Forelimb muscle (tissue), 1 donor: ENCODE measurements around the gene DNAH3. TPM values are rescaled to one million over a fixed set of nuclear protein-coding genes. Genes with fewer than 3 reads are reported as not detected.

Source experiments
- DNase-seq: peaks from one replicate; pipeline ENCODE4 v3.0.0-alpha.2; 2013; ENCODE audit warnings: low read depth
- polyA plus RNA-seq: library from polyadenylated mRNA; unstranded; fragments of 120-200 nt; gene quantifications from one replicate; pipeline ENCODE4 v1.2.1, GENCODE V29; 2013; ENCODE audit not compliant: insufficient read length

Gene DNAH3
- polyA plus RNA-seq, 1 donor = 0.42 TPM

DNA sequence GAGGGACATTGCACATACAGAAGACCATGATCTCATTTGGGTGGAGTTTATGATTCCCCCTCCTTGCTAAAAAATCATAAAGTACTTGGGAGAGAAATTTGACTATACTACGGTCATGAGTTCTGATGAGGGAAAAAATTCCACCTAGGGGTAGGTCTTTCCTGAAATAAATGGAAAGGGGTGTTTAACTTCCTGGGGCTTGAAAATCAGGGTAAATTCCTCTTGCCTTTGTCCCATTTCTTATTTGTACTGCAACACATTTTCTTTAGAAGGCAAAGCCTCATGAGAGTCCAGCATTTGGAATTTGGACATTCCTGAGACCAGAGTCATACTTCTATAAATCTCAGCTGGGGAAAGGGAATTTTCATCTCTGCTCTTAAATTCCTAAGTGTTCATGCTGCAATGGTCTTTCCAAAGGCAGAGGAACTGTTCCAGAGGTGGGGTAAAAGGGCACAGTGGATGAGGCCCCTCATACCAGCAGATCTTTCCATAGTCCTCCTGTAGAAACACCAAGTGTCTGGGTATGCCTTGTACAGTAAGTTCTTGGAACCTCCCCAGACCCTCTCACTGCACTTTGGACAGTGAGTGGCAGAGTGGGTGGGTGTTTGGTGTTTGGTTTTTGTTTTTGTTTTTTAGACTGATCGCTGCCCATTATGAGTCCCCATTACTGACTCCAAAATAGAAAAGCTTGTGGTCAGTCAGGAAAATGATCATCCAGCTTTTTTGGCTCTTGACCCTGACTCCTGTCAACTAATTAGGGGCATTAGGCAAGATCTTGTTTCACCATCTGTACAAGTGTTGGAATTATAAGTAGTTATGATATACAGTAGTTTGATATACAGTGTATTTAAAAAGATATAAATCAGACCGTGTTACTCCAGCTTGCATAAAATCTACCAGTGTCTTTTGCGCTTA lies 244.0 kb downstream of the DNAH3 start:
- peak; percentile 60 for DNase-seq

GRCh38 chr16:20905576-20905975 lies 245.1 kb downstream of the DNAH3 start:
- no peak for DNase-seq

DNA sequence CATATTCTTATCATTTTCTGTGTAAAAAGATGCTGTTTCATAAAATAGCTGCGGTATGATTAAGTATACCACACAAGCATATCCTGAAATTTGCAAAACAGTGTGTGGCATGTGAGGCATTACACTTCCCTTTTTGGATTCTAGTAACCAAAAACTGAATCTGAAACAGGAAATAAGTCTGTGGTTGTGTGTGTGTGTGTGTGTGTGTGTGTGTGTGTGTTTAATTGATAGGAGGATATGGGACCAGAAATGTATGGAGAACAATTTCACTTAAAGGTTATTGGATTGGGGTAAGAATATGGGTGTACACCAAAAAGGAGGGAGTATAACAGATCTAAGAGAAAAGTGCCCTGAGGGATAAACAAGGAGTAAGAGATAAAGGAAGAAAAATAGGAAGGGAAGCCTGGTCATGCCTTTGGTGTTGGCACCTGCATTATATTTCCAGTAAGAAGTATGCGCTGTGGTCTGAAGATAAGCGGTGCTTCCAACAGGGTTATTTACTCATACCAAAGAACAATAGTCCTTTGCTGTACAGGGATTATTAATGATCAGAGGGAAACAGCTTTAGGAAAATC lies 246.1 kb downstream of the DNAH3 start:
- DNase-seq = no peak

DNA sequence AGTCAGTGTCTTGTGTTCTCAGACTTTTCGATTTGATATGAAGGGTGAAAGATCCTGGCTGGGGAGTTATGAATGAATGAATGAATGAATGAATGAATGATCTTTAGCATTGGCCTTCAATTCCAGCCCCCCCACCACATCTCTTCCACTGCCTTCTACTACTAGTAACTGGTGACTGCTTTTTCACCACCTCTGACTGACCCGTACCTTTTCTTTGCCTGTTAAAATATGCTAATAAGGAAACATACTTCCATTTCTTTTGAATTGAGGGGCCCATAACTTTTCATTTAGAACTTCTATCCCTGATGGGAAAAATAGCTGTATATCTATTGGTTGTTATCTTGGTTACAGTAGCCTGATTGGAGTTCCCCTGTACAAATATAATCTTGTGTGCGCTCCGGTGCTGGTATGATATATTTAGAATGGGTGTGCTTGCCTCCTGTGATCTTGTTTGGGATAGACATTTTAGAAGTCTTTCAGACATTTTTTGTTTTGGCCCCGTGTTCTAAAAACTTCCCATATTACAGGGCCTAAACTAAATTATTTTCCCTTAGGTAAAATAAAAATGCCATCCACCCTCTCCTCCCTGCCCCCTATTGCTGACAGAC lies 246.6 kb downstream of the DNAH3 start:
- DNase-seq = no peak

GRCh38 chr16:20903116-20903898 lies 247.3 kb downstream of the DNAH3 start:
- no peak for DNase-seq

DNA sequence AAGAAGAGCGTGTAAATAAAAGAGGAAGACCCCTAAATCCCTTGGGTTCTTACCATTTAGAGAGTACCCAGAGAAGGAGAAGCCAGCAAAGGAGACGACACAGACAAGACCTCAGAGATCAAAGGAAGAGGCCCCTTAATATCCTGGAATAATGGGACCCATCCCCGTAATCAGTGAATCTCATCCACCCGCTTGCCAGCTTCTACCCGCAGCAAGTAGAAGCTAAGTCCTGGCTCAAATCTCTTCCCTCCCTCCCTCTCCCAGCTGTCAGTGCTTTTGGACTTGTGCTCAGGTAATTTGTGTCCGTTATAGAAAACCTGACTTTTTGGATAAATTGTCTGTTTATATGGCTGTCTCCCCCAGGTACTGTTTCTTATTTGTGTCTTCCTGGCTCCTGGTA lies 248.2 kb downstream of the DNAH3 start:
- DNase-seq = no peak

- no peak for DNase-seq
Observed at GRCh38 chr16:20901436-20902112, 249.1 kb downstream of the DNAH3 start.

GRCh38 chr16:20901068-20901435 lies 249.6 kb downstream of the DNAH3 start:
- DNase-seq = no peak

GRCh38 chr16:20900299-20901067 lies 250.2 kb downstream of the DNAH3 start, which contains the start of the genes DCUN1D3 and LYRM1:
Gene DCUN1D3, minus strand, starts transcription at chr16:20900358. Its CDS starts 37,820 bp downstream, at chr16:20862538.
Gene LYRM1, plus strand, starts transcription at chr16:20900771. Its CDS starts 14,785 bp downstream, at chr16:20915556.
- peak; percentile 96 for DNase-seq

DNA sequence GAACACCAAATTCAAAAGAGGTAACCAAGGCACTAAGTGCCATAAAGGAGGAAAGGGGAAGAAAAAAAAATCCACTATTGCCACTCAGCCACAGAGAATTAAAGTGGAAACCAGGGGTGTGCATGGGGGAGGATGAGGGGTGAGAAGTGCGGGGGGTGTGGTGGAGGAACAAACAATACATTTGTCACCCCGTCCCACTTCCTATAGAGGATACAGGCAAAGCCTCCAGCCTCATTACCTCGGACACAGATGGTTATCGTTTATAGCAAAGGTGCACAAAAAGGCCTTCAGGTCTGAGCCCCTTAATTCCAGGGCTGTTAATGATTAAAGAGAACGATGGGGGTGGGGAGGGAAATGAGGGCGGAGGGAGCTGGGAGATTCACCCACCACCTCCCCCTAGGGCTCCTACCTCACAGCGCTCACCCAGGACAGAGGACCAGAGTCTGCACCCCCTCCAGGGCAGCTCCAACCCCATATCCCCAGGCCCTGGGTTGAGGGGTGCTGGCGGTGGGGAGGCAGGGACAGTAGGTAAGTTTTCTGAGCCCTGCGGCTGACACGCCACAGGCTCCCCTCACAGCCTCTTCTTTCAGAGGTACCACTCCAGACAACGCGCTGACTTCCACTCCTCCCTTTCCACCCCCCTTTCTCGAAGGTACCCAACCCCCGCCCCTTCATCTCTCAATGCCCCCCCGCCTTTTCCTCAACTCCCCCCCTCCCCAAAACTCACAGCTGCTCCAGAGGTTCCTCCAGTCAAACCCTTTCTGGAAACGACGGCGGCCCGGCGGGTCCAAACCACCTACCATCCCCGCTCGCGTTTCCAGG lies 251.0 kb downstream of the DNAH3 start:
- DNase-seq = peak; percentile 20

GRCh38 chr16:20899071-20899470 lies 251.6 kb downstream of the DNAH3 start:
- DNase-seq = no peak

GRCh38 chr16:20897922-20898321 lies 252.7 kb downstream of the DNAH3 start:
- no peak for DNase-seq

- no peak for DNase-seq
Observed at GRCh38 chr16:20897253-20897897, 253.3 kb downstream of the DNAH3 start.

DNA sequence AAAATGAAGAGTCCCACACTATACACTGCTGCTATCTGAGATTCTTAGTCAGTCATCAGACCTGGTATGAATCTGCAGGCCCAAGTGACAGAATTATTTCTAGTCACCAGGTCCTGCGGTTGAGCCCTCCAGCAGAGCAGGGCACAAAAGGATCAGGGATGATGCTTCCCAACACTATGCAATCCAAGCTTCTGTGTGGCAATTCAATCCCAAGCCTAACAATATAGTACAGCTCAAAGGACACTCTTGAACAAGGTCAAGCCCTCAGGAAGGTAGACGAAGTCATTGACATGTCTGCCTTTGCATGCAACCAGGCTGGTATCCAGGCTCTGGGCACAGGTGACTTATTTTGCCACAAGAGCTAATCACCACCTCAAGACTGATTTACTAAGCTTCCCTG lies 256.3 kb downstream of the DNAH3 start:
- no peak for DNase-seq

GRCh38 chr16:20889625-20890275 lies 260.9 kb downstream of the DNAH3 start:
- no peak for DNase-seq

DNA sequence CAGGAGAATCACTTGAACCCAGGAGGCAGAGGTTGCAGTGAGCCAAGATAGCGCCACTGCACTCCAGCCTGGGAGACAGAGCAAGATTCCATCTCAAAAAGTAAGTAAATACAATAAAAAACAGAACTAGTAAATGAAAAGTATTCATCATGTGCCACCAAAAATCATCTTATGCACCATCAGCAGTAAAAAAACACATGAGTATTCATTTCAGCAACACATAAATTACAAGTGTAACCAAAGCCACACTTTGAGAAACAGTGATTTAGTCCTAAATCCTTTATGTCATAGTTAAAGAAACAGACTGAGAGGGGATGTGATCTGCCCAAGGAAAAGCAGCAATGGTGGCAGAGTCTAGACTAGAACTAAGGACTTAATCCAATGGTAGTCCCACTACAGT lies 263.4 kb downstream of the DNAH3 start:
- DNase-seq = no peak

DNA sequence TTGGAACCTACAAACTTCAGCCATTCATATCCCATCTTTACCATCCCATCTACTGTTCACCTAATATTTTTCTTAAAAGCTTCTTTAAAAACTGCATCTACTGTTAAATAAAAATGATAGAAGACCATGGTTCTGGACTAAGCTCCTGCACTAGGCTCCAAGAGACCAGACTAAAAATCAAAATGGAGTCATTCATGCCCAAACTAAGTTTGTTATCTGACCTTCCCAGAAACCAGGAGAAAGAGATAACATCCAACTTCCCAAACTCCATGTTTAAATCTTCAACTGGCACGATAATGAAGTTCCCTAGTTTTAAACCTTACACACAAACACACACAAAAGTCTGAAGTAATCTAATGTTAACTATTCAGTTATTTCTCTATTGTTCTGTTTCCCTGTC lies 264.3 kb downstream of the DNAH3 start:
- no peak for DNase-seq

GRCh38 chr16:20884240-20884556 lies 266.4 kb downstream of the DNAH3 start:
- no peak for DNase-seq
